BE2C (cell line): ENCODE results near the gene MGARP.

Experiments used
- DNase-seq: peaks from one replicate; pipeline ENCODE4 v3.0.0-alpha.2; 2020
- H3K27me3 ChIP-seq: fragments of 250-450 bp; sonication (Bioruptor Pico); 2 replicates; pipeline ENCODE4 v1.5.1; 2020; ENCODE audit warnings: mild to moderate bottlenecking
- H3K36me3 ChIP-seq: fragments of 250-450 bp; sonication (Bioruptor Pico); 2 replicates; pipeline ENCODE4 v1.5.1; 2020; ENCODE audit warnings: mild to moderate bottlenecking
- H3K4me1 ChIP-seq: fragments of 250-450 bp; sonication (Bioruptor Pico); 2 replicates; pipeline ENCODE4 v1.5.1; 2020
- H3K4me3 ChIP-seq: 2 replicates; pipeline ENCODE4 v1.5.1; 2011; ENCODE audit warnings: low read depth, low read length
- H3K9me3 ChIP-seq: fragments of 250-450 bp; sonication (Bioruptor Pico); 2 replicates; pipeline ENCODE4 v1.5.1; 2020
- CTCF ChIP-seq: IDR thresholded peaks from 2 replicates; pipeline ENCODE4 v1.5.1; 2012; ENCODE audit warnings: mild to moderate bottlenecking, low read depth, low read length

Gene MGARP

GRCh38 chr4:139304920-139305319, 24.9 kb upstream of the MGARP start:
- peaks cover 43% of the 10 kb centered on the region for H3K36me3 ChIP-seq

GRCh38 chr4:139301821-139302611, 22.0 kb upstream of the MGARP start, which contains the start of gene NDUFC1:
Gene NDUFC1, minus strand, starts transcription at chr4:139302477. Its CDS starts 6,679 bp downstream, at chr4:139295798.
- Histone ChIP-seq H3K27me3 (no peaks in the 10 kb centered on the region), H3K36me3 (peaks cover 35% of the 10 kb centered on the region), H3K4me1 (no peaks in the 10 kb centered on the region), H3K4me3 (peak within 1 kb of the TSS; percentile 76), H3K9me3 (no peaks in the 10 kb centered on the region)
- DNase-seq: peak; percentile 63
- no peak for TF ChIP-seq CTCF

More at GRCh38 chr4:139304920-139305319, 24.9 kb upstream of the MGARP start:
- no peak for DNase-seq
- no peak overlapping the region for H3K4me3 ChIP-seq
- H3K4me1 ChIP-seq: no peaks in the 10 kb centered on the region
- H3K9me3 ChIP-seq: no peaks in the 10 kb centered on the region
- no peaks in the 10 kb centered on the region for H3K27me3 ChIP-seq
- TF ChIP-seq CTCF: no peak

GRCh38 chr4:139301113-139301820, 21.2 kb upstream of the MGARP start, which contains the start of gene NAA15:
Gene NAA15, plus strand, starts transcription at chr4:139301505. Its CDS starts 273 bp downstream, at chr4:139301778.
- H3K4me3 ChIP-seq: peak within 1 kb of the TSS; percentile 76
- TF ChIP-seq CTCF: no peak
- H3K27me3 ChIP-seq: no peaks in the 10 kb centered on the region
- DNase-seq: peak; percentile 98
- peaks cover 30% of the 10 kb centered on the region for H3K36me3 ChIP-seq
- H3K9me3 ChIP-seq: no peaks in the 10 kb centered on the region
- peaks cover under 1% of the 10 kb centered on the region for H3K4me1 ChIP-seq

GRCh38 chr4:139300431-139301112, 20.5 kb upstream of the MGARP start:
- TF ChIP-seq CTCF: no peak
- Histone ChIP-seq H3K4me3 (peak overlapping the region; percentile 76), H3K27me3 (no peaks in the 10 kb centered on the region), H3K9me3 (no peaks in the 10 kb centered on the region), H3K36me3 (peaks cover 24% of the 10 kb centered on the region), H3K4me1 (peaks cover 4% of the 10 kb centered on the region)
- DNase-seq: peak; percentile 18

GRCh38 chr4:139299536-139299935, 19.5 kb upstream of the MGARP start:
- Histone ChIP-seq H3K9me3 (no peaks in the 10 kb centered on the region), H3K4me1 (peaks cover 4% of the 10 kb centered on the region), H3K4me3 (no peak overlapping the region), H3K36me3 (peaks cover 14% of the 10 kb centered on the region), H3K27me3 (no peaks in the 10 kb centered on the region)
- DNase-seq: no peak
- no peak for TF ChIP-seq CTCF
